GM19025 (cell line): Measurements from ENCODE around the gene TMEM183A.

ENCODE experiments used
- ATAC-seq: cut with Tn5 transposase; IDR thresholded peaks from one replicate; pipeline ENCODE4 v1.9.1; 2021; ENCODE audit warnings: mild to moderate bottlenecking, low read depth, moderate library complexity; ENCODE audit not compliant: unreplicated experiment

Gene TMEM183A

DNA sequence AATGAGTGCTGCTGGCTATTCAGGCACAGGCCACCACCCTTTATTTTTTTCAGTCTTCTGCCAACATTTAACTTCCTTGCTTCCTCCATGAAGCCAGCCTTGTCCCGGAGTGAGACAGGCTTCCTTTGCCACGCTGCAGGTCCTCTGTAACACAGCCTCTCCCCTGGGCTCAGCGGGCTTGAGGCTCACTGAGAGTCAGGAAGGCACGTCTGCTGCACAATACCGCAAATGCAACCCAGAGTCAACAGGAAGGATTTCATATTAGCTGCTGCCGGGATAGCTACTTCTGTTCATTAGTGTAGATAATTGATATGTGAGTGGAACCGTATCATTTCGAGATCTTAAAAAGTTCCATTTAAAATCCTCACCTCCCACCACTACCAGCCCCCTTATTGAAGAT lies 56.1 kb downstream of the TMEM183A start:
- no peak for ATAC-seq

GRCh38 chr1:203065191-203065590 lies 58.0 kb downstream of the TMEM183A start:
- ATAC-seq = no peak

GRCh38 chr1:203065986-203066385 lies 58.8 kb downstream of the TMEM183A start:
- ATAC-seq = no peak

DNA sequence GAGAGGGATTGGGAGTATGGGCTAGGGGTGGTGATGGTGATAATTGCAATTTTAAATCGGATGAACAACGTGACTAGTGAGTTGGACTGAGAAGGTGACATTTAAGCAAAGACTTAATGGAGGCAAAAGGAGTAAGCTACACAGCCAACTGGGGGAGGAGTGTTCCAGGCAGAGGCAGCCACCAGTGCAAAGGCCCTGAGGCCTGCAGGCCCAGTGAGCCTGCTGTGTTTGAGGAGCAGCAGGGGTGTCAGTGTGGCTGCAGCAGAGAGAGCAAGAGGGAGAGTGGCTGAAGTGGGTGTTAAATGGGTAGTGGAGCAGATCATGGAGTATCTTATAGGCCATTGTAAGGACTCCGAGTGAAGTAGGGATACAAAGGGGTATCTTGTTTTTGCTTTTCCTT lies 59.8 kb downstream of the TMEM183A start:
- ATAC-seq = no peak

GRCh38 chr1:203069030-203069747 lies 62.0 kb downstream of the TMEM183A start:
- ATAC-seq = no peak

- ATAC-seq = no peak
Observed at GRCh38 chr1:203072002-203072602, 64.9 kb downstream of the TMEM183A start.

DNA sequence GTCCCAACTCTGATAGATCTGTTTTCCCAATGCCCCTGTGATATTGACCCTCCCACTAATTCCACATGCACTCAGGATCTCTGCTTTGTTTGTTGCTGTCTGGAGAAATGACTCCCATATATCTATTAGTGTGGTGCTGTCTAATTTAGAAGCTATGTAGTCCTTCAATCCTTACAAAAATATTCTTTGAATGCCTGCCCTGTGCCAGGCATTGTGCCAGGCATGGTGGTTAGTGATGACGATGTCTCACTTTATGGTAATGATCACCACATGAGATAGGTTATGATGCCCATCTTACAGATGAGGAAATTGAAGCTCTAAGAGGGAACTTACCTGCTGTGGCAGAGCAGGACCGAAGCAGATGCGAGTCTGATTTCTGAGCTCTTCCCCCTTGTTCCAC lies 65.7 kb downstream of the TMEM183A start:
- no peak for ATAC-seq

DNA sequence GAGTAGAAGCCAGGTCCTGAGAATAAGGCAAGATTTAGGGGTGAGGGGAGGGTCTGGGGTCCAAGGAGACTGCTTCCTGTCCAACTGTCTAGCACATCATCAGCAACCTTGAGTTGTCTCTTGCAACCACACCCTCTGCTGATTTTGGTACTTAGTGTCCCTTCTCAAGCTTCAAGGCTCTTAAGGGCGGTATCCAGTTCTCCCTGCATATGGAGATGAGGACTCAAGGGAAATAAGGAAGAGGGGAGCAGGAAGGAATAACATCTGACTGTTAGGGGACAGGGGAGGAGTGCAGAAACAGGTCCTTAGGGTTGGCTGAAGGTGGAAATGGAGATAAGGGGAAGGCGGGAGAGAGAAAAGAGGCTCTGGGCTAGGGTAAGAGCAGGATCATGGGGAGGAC lies 66.3 kb downstream of the TMEM183A start:
- ATAC-seq = no peak
